GM12865 (cell line): ENCODE measurements around the gene TTC28.

Experiments
- DNase-seq: peaks from one replicate; pipeline ENCODE4 v3.0.0; 2010; ENCODE audit warnings: low read depth
- H3K4me3 ChIP-seq: 2 replicates; pipeline ENCODE4 v1.5.1; 2011; ENCODE audit warnings: mild to moderate bottlenecking, low read depth, low read length, control low read depth
- TF ChIP-seq, protein P1 (sequence below): IDR thresholded peaks from 2 replicates; pipeline ENCODE4 v1.5.1; 2011; ENCODE audit warnings: low read length, control low read depth, low read depth, inconsistent platforms; ENCODE audit not compliant: insufficient read depth; ENCODE audit errors: missing control alignments

Gene TTC28

DNA sequence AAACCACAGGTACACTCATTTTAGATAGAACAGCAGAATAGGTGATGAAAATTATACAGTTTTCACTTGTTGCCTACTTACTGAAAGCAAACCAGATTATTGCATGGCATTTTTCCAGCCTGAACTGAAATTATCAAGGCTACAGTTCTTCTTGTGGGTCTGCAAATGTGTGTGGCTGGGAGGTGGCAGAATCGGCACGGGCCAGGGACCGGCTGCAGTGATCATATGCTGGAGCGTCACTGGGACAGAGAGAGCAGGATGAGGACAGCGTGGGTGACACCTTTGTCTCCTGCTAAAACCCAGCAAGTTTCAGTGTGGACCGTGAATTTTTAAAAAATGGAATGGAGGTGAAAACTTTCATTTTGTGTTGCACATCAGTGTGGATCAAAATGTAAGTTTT lies 701.3 kb downstream of the TTC28 start:
- TF ChIP-seq, protein P1, sequence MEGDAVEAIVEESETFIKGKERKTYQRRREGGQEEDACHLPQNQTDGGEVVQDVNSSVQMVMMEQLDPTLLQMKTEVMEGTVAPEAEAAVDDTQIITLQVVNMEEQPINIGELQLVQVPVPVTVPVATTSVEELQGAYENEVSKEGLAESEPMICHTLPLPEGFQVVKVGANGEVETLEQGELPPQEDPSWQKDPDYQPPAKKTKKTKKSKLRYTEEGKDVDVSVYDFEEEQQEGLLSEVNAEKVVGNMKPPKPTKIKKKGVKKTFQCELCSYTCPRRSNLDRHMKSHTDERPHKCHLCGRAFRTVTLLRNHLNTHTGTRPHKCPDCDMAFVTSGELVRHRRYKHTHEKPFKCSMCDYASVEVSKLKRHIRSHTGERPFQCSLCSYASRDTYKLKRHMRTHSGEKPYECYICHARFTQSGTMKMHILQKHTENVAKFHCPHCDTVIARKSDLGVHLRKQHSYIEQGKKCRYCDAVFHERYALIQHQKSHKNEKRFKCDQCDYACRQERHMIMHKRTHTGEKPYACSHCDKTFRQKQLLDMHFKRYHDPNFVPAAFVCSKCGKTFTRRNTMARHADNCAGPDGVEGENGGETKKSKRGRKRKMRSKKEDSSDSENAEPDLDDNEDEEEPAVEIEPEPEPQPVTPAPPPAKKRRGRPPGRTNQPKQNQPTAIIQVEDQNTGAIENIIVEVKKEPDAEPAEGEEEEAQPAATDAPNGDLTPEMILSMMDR = no peak
- no peak overlapping the region for H3K4me3 ChIP-seq
- DNase-seq = no peak

DNA sequence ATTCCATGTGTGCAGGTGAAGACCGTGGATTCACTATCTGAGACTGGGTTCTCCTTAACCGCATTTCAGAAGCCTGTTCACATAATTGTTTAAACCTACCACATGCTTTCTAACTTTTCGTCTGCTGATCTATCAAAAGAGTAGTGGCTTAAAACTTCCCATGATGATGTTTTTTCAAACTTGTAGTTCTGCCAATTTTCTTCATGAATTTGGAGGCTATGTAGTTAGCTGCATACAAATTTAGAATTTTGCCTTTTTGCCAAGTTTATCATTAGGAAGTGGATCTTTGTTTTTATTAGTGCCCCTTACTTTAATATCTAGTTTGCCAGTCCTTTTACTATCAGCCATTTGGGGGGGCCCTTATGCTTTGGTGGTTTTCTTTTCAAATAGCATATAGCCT lies 703.1 kb downstream of the TTC28 start:
- TF ChIP-seq, protein P1 = no peak
- no peak for DNase-seq
- no peak overlapping the region for H3K4me3 ChIP-seq

DNA sequence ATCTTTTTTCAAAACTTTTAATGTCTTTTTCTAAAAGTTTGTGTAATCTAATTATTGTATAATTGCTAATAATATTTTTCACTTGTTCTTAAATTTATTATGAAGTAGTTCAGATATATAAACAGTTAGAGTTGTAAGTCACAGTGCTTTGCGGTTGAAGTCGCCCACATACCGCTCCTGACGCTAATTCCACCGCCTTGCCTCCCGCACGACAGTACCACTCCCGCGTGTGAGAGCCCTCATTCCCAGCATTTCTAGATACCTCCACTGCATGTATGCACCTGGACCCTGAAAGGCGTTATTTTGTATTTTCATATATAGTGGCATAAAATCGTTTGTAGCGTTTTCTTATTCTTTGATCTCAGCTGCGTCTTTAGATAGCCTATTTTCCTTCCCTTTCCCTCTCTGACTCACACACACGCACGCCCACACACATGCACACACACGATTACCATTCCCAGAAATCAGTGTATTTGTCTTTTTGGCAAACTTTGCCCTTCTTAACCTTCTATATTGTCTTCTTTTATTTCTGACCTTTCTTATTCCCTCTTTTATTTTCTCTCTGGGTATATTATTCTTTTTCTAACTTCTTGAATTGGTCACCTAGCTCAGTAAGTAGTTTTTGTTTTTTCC lies 704.1 kb downstream of the TTC28 start:
- no peak for DNase-seq
- H3K4me3 ChIP-seq = no peak overlapping the region
- TF ChIP-seq, protein P1 = no peak

DNA sequence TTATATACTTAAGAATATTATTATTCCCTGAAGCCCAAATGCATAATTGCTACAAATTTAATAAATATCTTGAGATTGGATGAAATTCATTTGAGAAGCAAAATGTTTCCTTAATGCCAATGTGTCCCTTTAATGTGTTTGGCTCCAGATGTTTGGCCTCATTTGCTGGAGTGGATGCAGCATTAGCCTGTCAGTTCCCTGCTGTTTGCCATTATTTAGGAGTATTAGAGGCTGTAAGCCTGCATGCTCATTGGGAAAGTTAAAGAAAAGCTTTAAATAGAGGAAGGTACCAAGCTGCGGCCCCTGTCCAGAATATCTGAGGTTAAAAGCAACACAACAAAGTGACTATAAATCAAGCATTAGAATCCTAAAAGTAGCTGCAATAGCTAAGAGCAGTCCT lies 705.8 kb downstream of the TTC28 start:
- DNase-seq = no peak
- TF ChIP-seq, protein P1 = no peak

DNA sequence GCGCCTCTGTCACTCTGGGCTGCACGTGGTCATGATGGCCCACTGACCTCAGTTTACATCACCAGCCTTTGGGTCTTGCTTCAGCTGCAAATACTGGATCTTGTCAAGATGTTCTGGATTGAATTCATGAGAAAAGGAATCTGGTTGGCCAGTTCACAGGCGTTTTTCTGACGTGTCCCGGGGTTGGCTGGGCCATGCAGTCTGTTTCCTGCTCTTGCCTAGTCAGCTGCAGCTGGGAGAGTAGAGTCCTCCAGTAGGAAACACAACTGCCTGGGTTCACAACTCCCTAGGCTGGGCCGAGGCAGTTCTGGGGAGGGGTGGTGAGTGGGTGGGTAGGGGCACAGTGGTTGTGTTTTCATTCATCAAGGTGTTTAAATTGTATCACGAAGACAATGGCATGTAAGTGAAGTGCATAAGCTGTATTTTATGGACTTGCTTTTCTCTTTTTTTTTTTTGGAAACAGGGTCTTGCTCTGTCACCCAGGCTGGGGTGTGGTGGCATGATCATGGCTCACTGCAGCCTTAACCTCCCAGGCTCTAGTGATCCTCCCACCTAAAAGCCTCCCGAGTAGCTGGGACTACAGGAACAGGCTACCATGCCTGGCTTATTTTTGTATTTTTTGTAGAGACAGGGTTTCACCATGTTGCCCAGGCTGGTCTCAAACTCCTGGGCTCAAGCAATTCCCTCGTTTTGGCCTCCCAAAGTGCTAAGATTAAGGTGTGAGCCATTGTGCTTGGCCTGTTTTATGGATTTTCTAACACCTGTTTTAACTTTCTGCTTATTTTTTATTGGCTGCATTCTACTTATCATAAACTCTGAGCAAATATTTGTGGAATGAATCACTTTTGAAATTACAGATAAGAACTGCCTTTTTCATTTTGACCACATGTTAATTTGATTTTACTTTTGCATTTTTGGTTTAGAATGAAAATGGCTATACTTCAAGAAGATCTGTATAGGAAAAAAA lies 706.6 kb downstream of the TTC28 start:
- no peak for DNase-seq
- H3K4me3 ChIP-seq = no peak overlapping the region
- TF ChIP-seq, protein P1 = no peak

More for the DNA sequence above, 705.8 kb downstream of the TTC28 start:
- H3K4me3 ChIP-seq = no peak overlapping the region

DNA sequence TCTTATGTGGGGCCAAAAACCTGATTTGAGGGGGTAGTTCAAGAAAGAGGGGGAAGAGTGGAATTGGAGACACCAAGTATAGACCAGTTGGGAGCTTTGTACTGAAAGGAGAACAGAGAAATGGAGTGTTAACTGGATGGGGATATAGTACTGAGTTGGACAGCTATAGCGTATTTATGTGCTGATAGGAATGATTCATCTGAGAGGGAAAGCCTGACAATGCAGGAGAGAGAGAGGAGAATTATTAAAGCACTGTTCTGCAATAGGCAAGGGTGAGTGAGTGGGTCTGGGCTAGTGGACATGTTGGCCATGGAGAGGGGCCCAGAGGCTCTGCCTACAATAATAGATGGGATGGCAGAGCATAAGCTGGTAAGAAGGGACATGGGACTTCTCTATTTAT lies 707.7 kb downstream of the TTC28 start:
- DNase-seq = no peak
- H3K4me3 ChIP-seq = no peak overlapping the region
- TF ChIP-seq, protein P1 = no peak
